ENCODE results near the gene COL17A1.

COL17A1 gene

GRCh38 chr10:104041891-104042535, 43.7 kb downstream of the COL17A1 start:
- TF ChIP-seq CTCF (IDR thresholded peaks at IDR 0.05; ENCODE audit: low read depth, low read length, missing control alignments): no peak
- Histone ChIP-seq H3K36me3 (replicated peaks) (no peaks in the 10 kb centered on the region), H3K27ac (no peak overlapping the region), H3K4me3 (ENCODE audit: low read depth, low read length) (no peak overlapping the region), H3K27me3 (replicated peaks) (no peaks in the 10 kb centered on the region)
- DNase-seq: no peak
- in situ Hi-C loops (cut with HindIII; ENCODE audit: low pct_ligation_motif_present, low sequenced_read_pairs): no loop called here

GRCh38 chr10:104040862-104041789, 44.6 kb downstream of the COL17A1 start:
- Histone ChIP-seq H3K27ac (no peak overlapping the region), H3K27me3 (replicated peaks) (no peaks in the 10 kb centered on the region), H3K36me3 (replicated peaks) (no peaks in the 10 kb centered on the region), H3K4me3 (ENCODE audit: low read depth, low read length) (no peak overlapping the region)
- DNase-seq: no peak
- in situ Hi-C loops (cut with HindIII; ENCODE audit: low pct_ligation_motif_present, low sequenced_read_pairs): no loop called here
- no peak for TF ChIP-seq CTCF (IDR thresholded peaks at IDR 0.05; ENCODE audit: low read depth, low read length, missing control alignments)

GRCh38 chr10:104040382-104040781, 45.3 kb downstream of the COL17A1 start:
- Histone ChIP-seq H3K27me3 (replicated peaks) (no peaks in the 10 kb centered on the region), H3K27ac (no peak overlapping the region), H3K4me3 (ENCODE audit: low read depth, low read length) (no peak overlapping the region), H3K36me3 (replicated peaks) (no peaks in the 10 kb centered on the region)
- no peak for TF ChIP-seq CTCF (IDR thresholded peaks at IDR 0.05; ENCODE audit: low read depth, low read length, missing control alignments)
- in situ Hi-C loops (cut with HindIII; ENCODE audit: low pct_ligation_motif_present, low sequenced_read_pairs): no loop called here
- no peak for DNase-seq

- Histone ChIP-seq H3K36me3 (replicated peaks) (no peaks in the 10 kb centered on the region), H3K27ac (no peak overlapping the region), H3K4me3 (ENCODE audit: low read depth, low read length) (no peak overlapping the region), H3K27me3 (replicated peaks) (no peaks in the 10 kb centered on the region)
- DNase-seq: no peak
- no peak for TF ChIP-seq CTCF (IDR thresholded peaks at IDR 0.05; ENCODE audit: low read depth, low read length, missing control alignments)
- in situ Hi-C loops (cut with HindIII; ENCODE audit: low pct_ligation_motif_present, low sequenced_read_pairs): no loop called here
Observed at GRCh38 chr10:104038958-104039752, 46.5 kb downstream of the COL17A1 start.

GRCh38 chr10:104038537-104038936, 47.1 kb downstream of the COL17A1 start:
- no peak for DNase-seq
- no peak for TF ChIP-seq CTCF (IDR thresholded peaks at IDR 0.05; ENCODE audit: low read depth, low read length, missing control alignments)
- Histone ChIP-seq H3K4me3 (ENCODE audit: low read depth, low read length) (no peak overlapping the region), H3K27ac (no peak overlapping the region), H3K36me3 (replicated peaks) (no peaks in the 10 kb centered on the region), H3K27me3 (replicated peaks) (no peaks in the 10 kb centered on the region)
- in situ Hi-C loops (cut with HindIII; ENCODE audit: low pct_ligation_motif_present, low sequenced_read_pairs): no loop called here
